Naive B cell (primary cell): ENCODE data around the gene SLC12A4. TPM values are rescaled to one million over a fixed set of nuclear protein-coding genes. Genes with fewer than 3 reads are reported as not detected.

Source experiments
- ATAC-seq, 2 donors: fragments of 150-1000 bp; cut with Tn5 transposase; 2 replicates each; pipeline ENCODE4 v1.10.0; 2021; ENCODE audit warnings: low read depth in 2 of 2, mild to moderate bottlenecking in 2 of 2, moderate library complexity in 2 of 2
- DNase-seq: peaks from one replicate; pipeline ENCODE4 v3.0.0; 2022
- H3K27ac Mint-ChIP-seq, 6 donors: one replicate each; pipeline ENCODE4 v1.8.0; 2020 to 2022; ENCODE audit warnings: mild to moderate bottlenecking in 6 of 6, mixed read lengths in 6 of 6, moderate library complexity in 5 of 6, inconsistent platforms in 2 of 6
- H3K27me3 Mint-ChIP-seq, 3 donors: one replicate each; pipeline ENCODE4 v1.8.0; 2021 to 2022; ENCODE audit warnings: mixed read lengths in 3 of 3, mild to moderate bottlenecking in 1 of 3
- H3K36me3 Mint-ChIP-seq, 2 donors: one replicate each; pipeline ENCODE4 v1.8.0; 2020 to 2022; ENCODE audit warnings: mixed read lengths in 2 of 2, inconsistent platforms in 1 of 2, mild to moderate bottlenecking in 1 of 2
- H3K4me1 Mint-ChIP-seq, 3 donors: one replicate each; pipeline ENCODE4 v1.8.0; 2020 to 2022; ENCODE audit warnings: mixed read lengths in 3 of 3, inconsistent platforms in 1 of 3, mild to moderate bottlenecking in 1 of 3, moderate library complexity in 1 of 3
- H3K4me3 Mint-ChIP-seq, 8 donors: one replicate each; pipeline ENCODE4 v1.8.0; 2020 to 2022; ENCODE audit warnings: mild to moderate bottlenecking in 8 of 8, mixed read lengths in 8 of 8, moderate library complexity in 8 of 8, inconsistent platforms in 2 of 8
- H3K9me3 Mint-ChIP-seq, 7 donors: one replicate each; pipeline ENCODE4 v1.8.0; 2020 to 2022; ENCODE audit warnings: mixed read lengths in 7 of 7, mild to moderate bottlenecking in 5 of 7, inconsistent platforms in 2 of 7, moderate library complexity in 1 of 7
- polyA plus RNA-seq, 6 donors: library from polyadenylated mRNA; unstranded; fragments of 300-500 nt; fragmentation: Illumina TruSeq; gene quantifications; one replicate each; pipeline ENCODE4 v1.2.3, GENCODE V29; 2021; ENCODE audit warnings: low read depth in 6 of 6

SLC12A4 gene
- polyA plus RNA-seq, 6 donors from 2014 or later: 2.8 to 5.4 (median 3.7) TPM

- Mint-ChIP-seq H3K4me3 (peak overlapping the region in 1 of 8 donors; percentile 40), H3K27ac (no peak overlapping the region), H3K36me3 (no peaks in the 10 kb centered on the region), H3K9me3 (no peaks in the 10 kb centered on the region), H3K27me3 (no peaks in the 10 kb centered on the region), H3K4me1 (peaks cover 0 to 2% (median 0%) of the 10 kb centered on the region in 3 donors)
- DNase-seq (no peak), ATAC-seq (no peak)
These were observed 20.4 kb downstream of the SLC12A4 start for GRCh38 chr16:67948015-67948414.

GRCh38 chr16:67946966-67947558, 21.4 kb downstream of the SLC12A4 start:
- H3K36me3 Mint-ChIP-seq: no peaks in the 10 kb centered on the region
- peaks cover 0 to 4% (median 3%) of the 10 kb centered on the region in 3 donors for H3K4me1 Mint-ChIP-seq
- no peak for ATAC-seq
- no peaks in the 10 kb centered on the region for H3K27me3 Mint-ChIP-seq
- no peak overlapping the region for H3K4me3 Mint-ChIP-seq
- H3K9me3 Mint-ChIP-seq: no peaks in the 10 kb centered on the region
- H3K27ac Mint-ChIP-seq: no peak overlapping the region
- no peak for DNase-seq

GRCh38 chr16:67946128-67946569, 22.3 kb downstream of the SLC12A4 start:
- H3K9me3 Mint-ChIP-seq: no peaks in the 10 kb centered on the region
- no peak overlapping the region for H3K4me3 Mint-ChIP-seq
- H3K27me3 Mint-ChIP-seq: no peaks in the 10 kb centered on the region
- no peaks in the 10 kb centered on the region for H3K36me3 Mint-ChIP-seq
- DNase-seq: no peak
- H3K27ac Mint-ChIP-seq: peak overlapping the region in 1 of 6 donors; percentile 27
- peaks cover 0 to 9% (median 3%) of the 10 kb centered on the region in 3 donors for H3K4me1 Mint-ChIP-seq
- no peak for ATAC-seq

DNA sequence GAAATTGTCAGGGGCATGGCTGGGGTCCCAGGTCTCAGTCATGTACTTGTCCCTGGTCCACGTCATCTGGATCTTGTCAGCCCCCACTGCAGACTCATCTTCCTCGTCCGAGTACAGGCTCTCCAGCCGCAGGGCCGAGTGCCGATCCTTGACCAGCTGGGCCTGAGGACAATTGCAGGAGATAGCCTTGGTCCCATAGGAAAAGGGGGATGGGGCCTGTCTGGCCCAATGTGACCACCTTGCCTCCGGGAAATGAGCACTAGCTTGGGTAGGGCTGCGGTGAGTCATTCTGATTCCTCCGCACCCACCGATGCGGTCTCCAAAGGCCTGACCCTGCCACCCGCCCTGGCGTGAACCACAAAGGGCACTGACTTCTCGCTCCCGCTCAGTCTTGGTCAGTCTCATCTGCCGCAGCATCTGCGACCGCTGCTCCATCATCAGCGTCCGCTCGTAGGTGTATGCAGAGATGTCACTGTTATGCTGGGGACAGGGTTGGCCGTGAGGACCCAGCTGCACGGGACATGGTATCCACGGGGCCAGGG, 23.0 kb downstream of the SLC12A4 start:
- H3K36me3 Mint-ChIP-seq: no peaks in the 10 kb centered on the region
- ATAC-seq (no peak), DNase-seq (no peak)
- no peaks in the 10 kb centered on the region for H3K27me3 Mint-ChIP-seq
- H3K27ac Mint-ChIP-seq: peak overlapping the region in 1 of 6 donors; percentile 27
- no peaks in the 10 kb centered on the region for H3K9me3 Mint-ChIP-seq
- no peak overlapping the region for H3K4me3 Mint-ChIP-seq
- peaks cover 0 to 15% (median 3%) of the 10 kb centered on the region in 3 donors for H3K4me1 Mint-ChIP-seq

- no peak for ATAC-seq
- Mint-ChIP-seq H3K27ac (peak overlapping the region in 1 of 6 donors; percentile 36), H3K27me3 (no peaks in the 10 kb centered on the region), H3K4me3 (no peak overlapping the region), H3K9me3 (no peaks in the 10 kb centered on the region), H3K36me3 (no peaks in the 10 kb centered on the region), H3K4me1 (peaks cover 4 to 20% (median 9%) of the 10 kb centered on the region in 3 donors)
- no peak for DNase-seq
These were observed 23.6 kb downstream of the SLC12A4 start for GRCh38 chr16:67944690-67945391.

- Mint-ChIP-seq H3K4me3 (no peak within 1 kb of the TSS), H3K27me3 (no peaks in the 10 kb centered on the region), H3K36me3 (no peaks in the 10 kb centered on the region), H3K9me3 (no peaks in the 10 kb centered on the region), H3K27ac (peak within 1 kb of the TSS in 1 of 6 donors; percentile 36), H3K4me1 (peaks cover 7 to 23% (median 12%) of the 10 kb centered on the region in 3 donors)
- DNase-seq: no peak
- no peak for ATAC-seq
These were observed 24.6 kb downstream of the SLC12A4 start, which contains the start of gene LCAT for GRCh38 chr16:67943619-67944504. Gene LCAT, minus strand, starts transcription at chr16:67944120. Its CDS starts 19 bp downstream, at chr16:67944101.

GRCh38 chr16:67943256-67943618, 25.2 kb downstream of the SLC12A4 start:
- Mint-ChIP-seq H3K4me3 (no peak overlapping the region), H3K9me3 (no peaks in the 10 kb centered on the region), H3K36me3 (no peaks in the 10 kb centered on the region), H3K27ac (no peak overlapping the region), H3K4me1 (peaks cover 7 to 24% (median 12%) of the 10 kb centered on the region in 3 donors), H3K27me3 (no peaks in the 10 kb centered on the region)
- no peak for ATAC-seq
- DNase-seq: no peak

GRCh38 chr16:67942510-67943255, 25.8 kb downstream of the SLC12A4 start:
- Mint-ChIP-seq H3K36me3 (no peaks in the 10 kb centered on the region), H3K27ac (no peak overlapping the region), H3K4me1 (peaks cover 7 to 24% (median 12%) of the 10 kb centered on the region in 3 donors), H3K4me3 (no peak overlapping the region), H3K27me3 (no peaks in the 10 kb centered on the region), H3K9me3 (no peaks in the 10 kb centered on the region)
- DNase-seq (no peak), ATAC-seq (no peak)

- H3K27me3 Mint-ChIP-seq: no peaks in the 10 kb centered on the region
- H3K27ac Mint-ChIP-seq: peak overlapping the region in 1 of 6 donors; percentile 57
- H3K4me3 Mint-ChIP-seq: no peak overlapping the region
- H3K36me3 Mint-ChIP-seq: no peaks in the 10 kb centered on the region
- no peaks in the 10 kb centered on the region for H3K9me3 Mint-ChIP-seq
- DNase-seq (no peak), ATAC-seq (peak; percentile 54 to 65)
- H3K4me1 Mint-ChIP-seq: peaks cover 11 to 28% (median 15%) of the 10 kb centered on the region in 3 donors
These were observed 26.3 kb downstream of the SLC12A4 start for GRCh38 chr16:67942200-67942509.

DNA sequence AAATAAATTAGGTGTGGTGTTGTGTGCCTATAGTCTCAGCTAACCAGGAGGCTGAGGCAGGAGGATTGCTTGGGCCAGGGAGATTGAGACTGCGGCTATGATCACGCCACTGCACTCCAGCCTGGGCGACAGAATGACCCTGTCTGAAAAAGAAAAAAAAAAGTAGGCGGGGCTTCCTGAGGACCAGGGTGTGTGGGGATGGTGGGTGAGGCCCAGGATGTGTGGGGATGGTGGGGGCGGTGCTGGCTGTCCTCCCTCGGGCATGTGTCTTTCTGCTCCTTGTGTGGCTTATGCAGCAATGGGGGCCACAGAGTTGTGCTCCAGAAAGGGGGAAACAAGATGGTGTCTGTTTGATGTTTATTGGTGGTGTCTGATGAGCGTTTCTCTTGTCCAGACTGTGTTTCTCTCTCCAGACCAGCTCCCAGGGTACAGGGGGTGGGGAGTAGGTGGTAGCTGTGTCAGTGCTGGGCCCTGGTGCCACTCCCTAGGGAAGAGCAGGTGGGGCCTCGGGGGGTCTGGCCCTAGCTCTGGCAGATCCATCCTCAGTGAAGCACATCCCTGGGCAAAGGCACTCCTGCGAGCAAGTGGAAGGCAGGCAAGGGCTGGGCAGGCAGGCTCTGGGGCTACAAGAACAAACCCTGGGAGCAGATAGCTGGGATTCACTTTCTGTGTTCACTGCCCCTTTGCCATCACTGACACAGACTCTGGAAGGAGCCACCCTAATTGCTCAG, 26.8 kb downstream of the SLC12A4 start:
- Mint-ChIP-seq H3K4me3 (no peak overlapping the region), H3K4me1 (peaks cover 16 to 33% (median 21%) of the 10 kb centered on the region in 3 donors), H3K36me3 (no peaks in the 10 kb centered on the region), H3K27me3 (no peaks in the 10 kb centered on the region), H3K9me3 (no peaks in the 10 kb centered on the region), H3K27ac (no peak overlapping the region)
- no peak for DNase-seq
- ATAC-seq: no peak

GRCh38 chr16:67940446-67941089, 27.9 kb downstream of the SLC12A4 start:
- DNase-seq: no peak
- peaks cover 20 to 37% (median 24%) of the 10 kb centered on the region in 3 donors for H3K4me1 Mint-ChIP-seq
- no peak for ATAC-seq
- peak overlapping the region in 4 of 8 donors; percentile 42 to 56 (median 47) for H3K4me3 Mint-ChIP-seq
- H3K27me3 Mint-ChIP-seq: no peaks in the 10 kb centered on the region
- peak overlapping the region in 5 of 6 donors; percentile 26 to 86 (median 51) for H3K27ac Mint-ChIP-seq
- no peaks in the 10 kb centered on the region for H3K9me3 Mint-ChIP-seq
- H3K36me3 Mint-ChIP-seq: peaks cover 0 to 4% of the 10 kb centered on the region in 2 donors
